Esophagus muscularis mucosa (tissue), 4 donors: ENCODE results near the gene MLANA. TPM values are rescaled to one million over a fixed set of nuclear protein-coding genes. Genes with fewer than 3 reads are reported as not detected.

Experiments
- DNase-seq: peaks from one replicate; pipeline ENCODE4 v3.0.0-alpha.2; 2017; ENCODE audit errors: extremely low spot score
- H3K27ac ChIP-seq, 4 donors: fragments of 200-600 bp; sonication (generic); replicated peaks in 1 of 4; 1 replicate in 3 of 4; 2 replicates in 1 of 4; pipeline ENCODE4 v1.5.1; 2016 to 2019; ENCODE audit warnings: mild to moderate bottlenecking in 1 of 4
- H3K27me3 ChIP-seq, 4 donors: fragments of 200-600 bp; sonication (generic); one replicate each; pipeline versions ENCODE4 v1.5.1 to v1.6.0; 2016 to 2019
- H3K36me3 ChIP-seq, 4 donors: fragments of 200-600 bp; sonication (generic); one replicate each; pipeline ENCODE4 v1.5.1; 2016 to 2019
- H3K4me1 ChIP-seq, 4 donors: fragments of 200-600 bp; sonication (generic); one replicate each; pipeline ENCODE4 v1.5.1; 2016 to 2019
- H3K4me3 ChIP-seq, 4 donors: fragments of 200-600 bp; sonication (generic); 1 replicate in 2 of 4; 2 replicates in 2 of 4; pipeline ENCODE4 v1.5.1; 2016 to 2019; ENCODE audit warnings: mild to moderate bottlenecking in 4 of 4, moderate library complexity in 1 of 4
- H3K9me3 ChIP-seq, 4 donors: fragments of 200-600 bp; sonication (generic); 1 replicate in 3 of 4; 2 replicates in 1 of 4; pipeline ENCODE4 v1.5.1; 2016 to 2019
- EP300 ChIP-seq: sonication (generic); formaldehyde crosslinking; IDR thresholded peaks from one replicate; pipeline ENCODE4 v1.6.1; 2017; ENCODE audit warnings: antibody characterized with exemption
- POLR2A ChIP-seq: fragments of 450-650 bp; IDR thresholded peaks from one replicate; pipeline ENCODE4 v1.6.1; 2017; ENCODE audit warnings: antibody characterized with exemption, moderate library complexity, mild to moderate bottlenecking, low read depth
- POLR2AphosphoS5 ChIP-seq, 2 donors: sonication (generic); formaldehyde crosslinking; IDR thresholded peaks; one replicate each; pipeline ENCODE4 v1.6.1; 2017; ENCODE audit warnings: antibody characterized with exemption in 2 of 2
- WGBS: methylation state at CpG from one replicate; pipeline ENCODE4 v1.1.5; 2018; 5-methylcytosine and 5-hydroxymethylcytosine counted together
- intact Hi-C: fragments of 100-400 bp; cut with DNase I; formaldehyde crosslinking; loops from one replicate; pipeline ENCODE4 v1.15.1; 2023
- total RNA-seq, 4 donors: library from RNA; depleted of rRNA; stranded (reverse); fragments of >200 nt; gene quantifications; one replicate each; pipeline versions ENCODE4 v1.1.0 to v1.2.1, GENCODE V29; 2016
- TF ChIP-seq, protein P1 (sequence below), 3 experiments: fragments of 200-600 bp in 2 of 3; fragments of 450-650 bp in 1 of 3; sonication (generic) in 2 of 3; IDR thresholded peaks; one replicate each; pipeline ENCODE4 v1.5.1; 2017 to 2019; ENCODE audit warnings: antibody characterized with exemption in 3 of 3, mild to moderate bottlenecking in 2 of 3, moderate library complexity in 1 of 3

The MLANA gene
- total RNA-seq, 4 donors from 2014 or later: not detected

DNA sequence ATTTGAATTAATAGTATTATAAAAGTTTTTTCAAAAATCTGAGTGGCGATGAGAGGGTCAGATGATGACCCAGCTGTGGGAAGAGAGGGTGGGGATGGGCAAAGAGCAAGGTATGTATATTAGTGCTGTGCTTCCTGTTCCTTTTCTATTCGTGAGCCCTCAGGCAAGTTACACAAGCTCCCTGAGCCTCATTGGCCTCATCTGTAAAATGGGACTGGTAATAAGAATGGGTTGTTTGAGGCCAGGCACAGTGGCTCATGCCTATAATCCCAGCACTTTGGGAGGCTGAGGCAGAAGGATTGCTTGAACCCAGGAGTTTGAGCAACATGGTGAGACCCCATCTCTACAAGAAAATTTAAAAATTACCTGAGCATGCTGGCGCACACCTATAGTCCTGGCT is 24.0 kb upstream of the MLANA start:
- H3K4me3 ChIP-seq: no peak overlapping the region
- no peaks in the 10 kb centered on the region for H3K4me1 ChIP-seq
- no peaks in the 10 kb centered on the region for H3K27me3 ChIP-seq
- intact Hi-C loops: no loop called here
- no peak for DNase-seq
- H3K9me3 ChIP-seq: no peaks in the 10 kb centered on the region
- WGBS: 86% methylated on average over 3 of the region's 3 CpGs
- H3K36me3 ChIP-seq: peaks cover 0 to 18% (median 3%) of the 10 kb centered on the region in 4 donors
- TF ChIP-seq POLR2AphosphoS5 (IDR thresholded peaks at IDR 0.05) (no peak), EP300 (no peak), POLR2A (no peak)
- TF ChIP-seq, protein P1, sequence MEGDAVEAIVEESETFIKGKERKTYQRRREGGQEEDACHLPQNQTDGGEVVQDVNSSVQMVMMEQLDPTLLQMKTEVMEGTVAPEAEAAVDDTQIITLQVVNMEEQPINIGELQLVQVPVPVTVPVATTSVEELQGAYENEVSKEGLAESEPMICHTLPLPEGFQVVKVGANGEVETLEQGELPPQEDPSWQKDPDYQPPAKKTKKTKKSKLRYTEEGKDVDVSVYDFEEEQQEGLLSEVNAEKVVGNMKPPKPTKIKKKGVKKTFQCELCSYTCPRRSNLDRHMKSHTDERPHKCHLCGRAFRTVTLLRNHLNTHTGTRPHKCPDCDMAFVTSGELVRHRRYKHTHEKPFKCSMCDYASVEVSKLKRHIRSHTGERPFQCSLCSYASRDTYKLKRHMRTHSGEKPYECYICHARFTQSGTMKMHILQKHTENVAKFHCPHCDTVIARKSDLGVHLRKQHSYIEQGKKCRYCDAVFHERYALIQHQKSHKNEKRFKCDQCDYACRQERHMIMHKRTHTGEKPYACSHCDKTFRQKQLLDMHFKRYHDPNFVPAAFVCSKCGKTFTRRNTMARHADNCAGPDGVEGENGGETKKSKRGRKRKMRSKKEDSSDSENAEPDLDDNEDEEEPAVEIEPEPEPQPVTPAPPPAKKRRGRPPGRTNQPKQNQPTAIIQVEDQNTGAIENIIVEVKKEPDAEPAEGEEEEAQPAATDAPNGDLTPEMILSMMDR (IDR thresholded peaks at IDR 0.05): no peak
- H3K27ac ChIP-seq: no peak overlapping the region

DNA sequence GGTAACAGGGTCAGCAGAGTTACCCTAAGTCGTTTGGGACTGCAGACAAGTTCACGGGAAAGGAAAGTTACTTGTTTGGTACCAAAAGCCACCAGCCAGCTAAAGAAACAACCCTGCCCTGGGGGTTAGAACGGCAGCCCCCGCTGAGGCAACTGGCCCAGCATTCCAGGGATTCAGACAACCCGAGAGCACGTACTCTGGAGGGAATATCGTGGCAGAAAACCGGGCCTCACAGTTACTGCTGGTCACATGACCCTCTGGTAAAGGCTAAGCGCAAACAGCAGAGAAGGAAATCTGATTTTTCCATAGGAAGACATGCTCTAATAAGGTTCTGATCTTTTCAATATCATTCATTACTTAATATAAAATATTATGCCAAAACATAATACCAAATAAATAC is 22.5 kb upstream of the MLANA start:
- no peaks in the 10 kb centered on the region for H3K9me3 ChIP-seq
- H3K27ac ChIP-seq: no peak overlapping the region
- no peak for TF ChIP-seq EP300
- TF ChIP-seq POLR2A: no peak
- TF ChIP-seq POLR2AphosphoS5 (IDR thresholded peaks at IDR 0.05): no peak
- TF ChIP-seq, protein P1 (IDR thresholded peaks at IDR 0.05): no peak
- peaks cover 0 to 24% (median 3%) of the 10 kb centered on the region in 4 donors for H3K36me3 ChIP-seq
- intact Hi-C loops: no loop called here
- WGBS: 82% methylated on average over 9 of the region's 9 CpGs
- H3K4me1 ChIP-seq: no peaks in the 10 kb centered on the region
- H3K27me3 ChIP-seq: no peaks in the 10 kb centered on the region
- H3K4me3 ChIP-seq: no peak overlapping the region
- no peak for DNase-seq

DNA sequence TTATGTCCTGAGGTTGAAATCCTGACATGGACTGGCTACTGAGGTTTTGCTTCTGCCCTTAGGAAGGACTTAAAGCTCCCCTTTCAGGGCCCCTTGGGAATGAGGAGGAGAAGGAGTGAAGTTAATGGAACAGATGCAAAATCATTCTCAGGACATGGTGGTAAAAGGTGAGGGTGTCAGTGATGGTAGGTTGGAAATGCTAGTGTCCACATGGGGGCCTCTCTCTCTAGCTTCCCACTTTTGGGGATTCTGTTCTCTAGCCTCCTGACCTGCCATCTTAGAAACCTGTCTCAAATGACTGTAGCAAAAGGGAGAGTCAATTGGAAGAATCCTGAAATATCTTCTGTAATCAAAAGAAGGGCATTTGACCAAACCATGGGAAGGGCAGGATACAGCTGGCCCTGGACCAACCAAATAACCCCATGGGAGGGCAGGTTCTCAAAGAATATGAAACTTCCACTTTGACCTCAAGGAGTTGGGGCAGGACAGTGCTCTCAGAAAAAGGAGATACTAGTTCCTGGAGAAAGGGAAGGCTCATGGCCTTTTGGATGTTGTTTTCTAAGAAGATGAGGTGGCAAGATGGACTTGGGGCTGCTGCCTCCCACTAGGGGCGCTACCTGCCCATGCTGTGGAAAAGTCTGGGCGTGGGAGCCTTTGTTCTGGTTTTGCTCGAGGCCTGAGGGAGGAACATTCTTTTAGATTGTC is 21.2 kb upstream of the MLANA start:
- intact Hi-C loops: no loop called here
- Histone ChIP-seq H3K27me3 (no peaks in the 10 kb centered on the region), H3K4me1 (no peaks in the 10 kb centered on the region), H3K9me3 (no peaks in the 10 kb centered on the region), H3K27ac (no peak overlapping the region), H3K36me3 (peaks cover 0 to 26% (median 4%) of the 10 kb centered on the region in 4 donors), H3K4me3 (no peak overlapping the region)
- no peak for DNase-seq
- 82% methylated on average over 3 of the region's 3 CpGs for WGBS
- TF ChIP-seq POLR2A (no peak), EP300 (no peak), POLR2AphosphoS5 (IDR thresholded peaks at IDR 0.05) (no peak)
- TF ChIP-seq, protein P1 (IDR thresholded peaks at IDR 0.05): no peak

DNA sequence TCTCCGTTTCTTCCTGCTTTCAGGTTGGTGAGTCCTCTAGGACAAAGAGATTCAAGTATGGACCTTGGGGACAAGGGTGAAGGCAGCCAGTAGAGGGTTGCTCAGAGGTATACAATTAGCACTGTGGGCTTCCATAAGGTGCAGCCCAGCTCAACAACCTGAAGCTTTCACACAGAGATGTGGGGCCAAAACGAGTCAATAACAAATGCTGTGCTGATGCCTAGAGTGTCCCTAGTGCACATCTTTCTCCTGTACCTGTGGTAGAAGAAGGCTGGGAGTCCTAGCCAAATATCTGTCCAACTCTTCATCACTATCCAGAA is 20.7 kb upstream of the MLANA start:
- H3K27ac ChIP-seq: no peak overlapping the region
- TF ChIP-seq POLR2A (no peak), EP300 (no peak), POLR2AphosphoS5 (IDR thresholded peaks at IDR 0.05) (no peak)
- TF ChIP-seq, protein P1 (IDR thresholded peaks at IDR 0.05): no peak
- H3K4me1 ChIP-seq: no peaks in the 10 kb centered on the region
- H3K27me3 ChIP-seq: no peaks in the 10 kb centered on the region
- no peaks in the 10 kb centered on the region for H3K9me3 ChIP-seq
- H3K36me3 ChIP-seq: peaks cover 0 to 29% (median 5%) of the 10 kb centered on the region in 4 donors
- DNase-seq: no peak
- WGBS: 74% methylated on average over 2 of the region's 2 CpGs
- H3K4me3 ChIP-seq: no peak overlapping the region
- intact Hi-C loops: no loop called here

DNA sequence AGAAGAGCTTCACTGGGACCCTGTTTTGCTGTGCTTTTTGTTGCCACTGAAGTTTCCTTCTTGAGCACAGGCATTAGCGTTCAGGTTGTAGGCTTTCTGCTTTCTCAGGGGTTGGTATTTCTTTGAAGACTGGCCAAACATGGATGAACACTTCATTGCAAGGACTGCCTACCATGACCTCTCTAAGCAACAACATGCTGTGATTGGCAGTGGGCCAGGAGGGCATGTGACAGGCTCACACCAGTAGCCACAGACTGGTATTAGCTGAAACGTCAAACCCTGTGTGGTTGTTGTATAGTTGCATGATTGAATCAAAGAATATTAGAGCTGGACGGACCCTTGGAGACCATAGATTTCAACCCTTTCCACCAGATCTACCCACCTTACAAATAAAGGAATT is 20.0 kb upstream of the MLANA start:
- no peak overlapping the region for H3K27ac ChIP-seq
- H3K4me1 ChIP-seq: no peaks in the 10 kb centered on the region
- H3K27me3 ChIP-seq: no peaks in the 10 kb centered on the region
- no peaks in the 10 kb centered on the region for H3K9me3 ChIP-seq
- 83% methylated on average over 3 of the region's 3 CpGs for WGBS
- DNase-seq: no peak
- TF ChIP-seq EP300 (no peak), POLR2AphosphoS5 (IDR thresholded peaks at IDR 0.05) (no peak), POLR2A (no peak)
- TF ChIP-seq, protein P1 (IDR thresholded peaks at IDR 0.05): no peak
- intact Hi-C loops: no loop called here
- no peak overlapping the region for H3K4me3 ChIP-seq
- peaks cover 0 to 30% (median 5%) of the 10 kb centered on the region in 4 donors for H3K36me3 ChIP-seq
